Endothelial cell of umbilical vein (primary cell): ENCODE measurements around the gene CYTH1. TPM values are rescaled to one million over a fixed set of nuclear protein-coding genes. Genes with fewer than 3 reads are reported as not detected.

Source experiments
- BruUV-seq: library from RNA; stranded (reverse); fragments of 400-500 nt; replicated peaks from 2 replicates; lab custom pipeline; 2021; lab: Mats Ljungman, UMichigan
- CTCF ChIA-PET: fragments of 300-600, 350-600 bp; sonication (Branson Sonifier 250); formaldehyde crosslinking; loops from one replicate; lab custom pipeline; 2021; ENCODE audit warnings: antibody characterized with exemption, inconsistent platforms; lab: Charles Lee
- POLR2A ChIA-PET: fragments of 300-600, 350-600 bp; sonication (Branson Sonifier 250); formaldehyde crosslinking; loops from one replicate; lab custom pipeline; 2021; ENCODE audit warnings: antibody characterized with exemption, inconsistent platforms; lab: Charles Lee
- DNase-seq: peaks from one replicate; pipeline ENCODE4 v3.0.0-alpha.2; 2011; ENCODE audit warnings: low read depth, low spot score
- FAIRE-seq: peaks from 2 replicates; lab custom pipeline; 2011; peaks lifted over from hg19 to GRCh38; lab: Jason Lieb, UNC
- H2AFZ ChIP-seq: 2 replicates; pipeline ENCODE4 v1.6.0; 2012; ENCODE audit warnings: low read depth, low read length, control low read depth, inconsistent platforms
- H3K27ac ChIP-seq: 2 replicates; pipeline ENCODE4 v1.5.1; 2011; ENCODE audit warnings: low read depth, mild to moderate bottlenecking, control low read depth, low read length, moderate library complexity; ENCODE audit not compliant: insufficient read depth
- H3K27me3 ChIP-seq, 2 experiments: 2 replicates each; pipeline versions ENCODE4 v1.6.0 to v1.6.1; 2011; ENCODE audit warnings: low read length in 2 of 2, mixed read lengths in 1 of 2; ENCODE audit not compliant: control insufficient read depth in 2 of 2, insufficient read depth in 2 of 2
- H3K36me3 ChIP-seq, 2 experiments: 2 replicates in 1 of 2; 3 replicates in 1 of 2; pipeline ENCODE4 v1.5.1; 2011; ENCODE audit warnings: low read length in 2 of 2, mild to moderate bottlenecking in 1 of 2, moderate library complexity in 1 of 2; ENCODE audit not compliant: control insufficient read depth in 2 of 2, insufficient read depth in 2 of 2; ENCODE audit errors: extremely low read depth in 1 of 2
- H3K4me1 ChIP-seq: 3 replicates; pipeline ENCODE4 v1.5.1; 2011; ENCODE audit warnings: mild to moderate bottlenecking, low read length; ENCODE audit not compliant: control insufficient read depth, insufficient read depth; ENCODE audit errors: extremely low read depth
- H3K4me2 ChIP-seq: 2 replicates; pipeline ENCODE4 v1.6.1; 2011; ENCODE audit warnings: low read length, control low read depth, mixed read lengths; ENCODE audit not compliant: insufficient read depth
- H3K4me3 ChIP-seq, 3 experiments: fragments of 200-600 bp in 1 of 3; sonication (generic), shearing (Covaris generic) in 1 of 3; replicated peaks in 1 of 3; 2 replicates each; pipeline ENCODE4 v1.5.1; 2011 to 2016; ENCODE audit warnings: control low read depth in 3 of 3, low read length in 3 of 3, mild to moderate bottlenecking in 2 of 3, inconsistent platforms in 1 of 3, low read depth in 1 of 3, moderate library complexity in 1 of 3; ENCODE audit not compliant: insufficient read depth in 1 of 3
- H3K79me2 ChIP-seq: 2 replicates; pipeline ENCODE4 v1.6.0; 2012; ENCODE audit warnings: low read length, inconsistent platforms; ENCODE audit not compliant: control insufficient read depth, insufficient read depth
- H3K9ac ChIP-seq: replicated peaks from 2 replicates; pipeline ENCODE3; 2011; ENCODE audit warnings: low read length, control low read depth; ENCODE audit not compliant: insufficient read depth; ENCODE audit errors: extremely low read depth
- H3K9me1 ChIP-seq: replicated peaks from 3 replicates; pipeline ENCODE4 v1.6.0; 2011; ENCODE audit warnings: mild to moderate bottlenecking, low read length; ENCODE audit not compliant: control insufficient read depth, insufficient read depth; ENCODE audit errors: extremely low read depth
- H3K9me3 ChIP-seq: replicated peaks from 2 replicates; pipeline ENCODE4 v1.5.1; 2012; ENCODE audit warnings: low read length, inconsistent platforms; ENCODE audit not compliant: control insufficient read depth, insufficient read depth
- H4K20me1 ChIP-seq: replicated peaks from 2 replicates; pipeline ENCODE3; 2011; ENCODE audit warnings: mild to moderate bottlenecking, low read length; ENCODE audit not compliant: control insufficient read depth, insufficient read depth; ENCODE audit errors: extremely low read depth
- CTCF ChIP-seq, 2 donors: IDR thresholded peaks; 1 replicate in 1 of 2; 2 replicates in 1 of 2; pipeline ENCODE4 v1.5.1; 2011; ENCODE audit warnings: low read length in 2 of 2, mild to moderate bottlenecking in 2 of 2, moderate library complexity in 2 of 2, control low read depth in 1 of 2, inconsistent platforms in 1 of 2, low read depth in 1 of 2; ENCODE audit not compliant: insufficient read depth in 1 of 2; ENCODE audit errors: extremely low read depth in 1 of 2
- EZH2 ChIP-seq: IDR thresholded peaks from 2 replicates; pipeline ENCODE4 v1.6.1; 2012; ENCODE audit warnings: borderline replicate concordance, low read depth, mild to moderate bottlenecking, moderate library complexity, low read length, inconsistent platforms; ENCODE audit not compliant: severe bottlenecking
- FOS ChIP-seq: IDR thresholded peaks from 2 replicates; pipeline ENCODE4 v1.6.1; 2011; ENCODE audit warnings: mild to moderate bottlenecking, low read length, moderate library complexity, borderline replicate concordance; ENCODE audit not compliant: insufficient read depth
- GATA2 ChIP-seq: IDR thresholded peaks from 2 replicates; pipeline ENCODE4 v1.7.0; 2011; ENCODE audit warnings: low read depth, mild to moderate bottlenecking, moderate library complexity, mixed read lengths, low read length; ENCODE audit not compliant: insufficient read length, insufficient read depth
- JUN ChIP-seq: IDR thresholded peaks from 2 replicates; pipeline ENCODE4 v1.6.1; 2011; ENCODE audit warnings: borderline replicate concordance, low read depth; ENCODE audit not compliant: insufficient read length, insufficient read depth
- MYC ChIP-seq: IDR thresholded peaks from one replicate; pipeline ENCODE4 v1.6.1; 2011; ENCODE audit warnings: mild to moderate bottlenecking, low read depth, low read length
- POLR2A ChIP-seq: IDR thresholded peaks from 2 replicates; pipeline ENCODE4 v1.6.1; 2012; ENCODE audit warnings: low read depth, mild to moderate bottlenecking, control low read depth, low read length
- POLR2AphosphoS5 ChIP-seq: IDR thresholded peaks from 2 replicates; pipeline ENCODE4 v1.6.1; 2012; ENCODE audit warnings: low read depth, mild to moderate bottlenecking, control low read depth, low read length, moderate library complexity; ENCODE audit not compliant: insufficient read depth
- dilution Hi-C: fragments of 300-500 bp; cut with MboI; formaldehyde crosslinking; loops from one replicate; pipeline ENCODE4 v1.15.0; 2019; ENCODE audit warnings: low sequenced_read_pairs; ENCODE audit not compliant: extremely low pct_ligation_motif_present
- intact Hi-C: fragments of 100-400 bp; cut with micrococcal nuclease; formaldehyde crosslinking; loops from one replicate; pipeline ENCODE4 v1.10.0; 2022
- polyA plus RNA-seq, 4 experiments: library from polyadenylated mRNA; depleted of rRNA in 3 of 4; stranded (reverse) in 3 of 4; unstranded in 1 of 4; fragments of >200 nt; gene quantifications; 2 replicates each; pipeline versions ENCODE4 v1.2.1 to v1.2.3, GENCODE V29; 2011 to 2012; ENCODE audit warnings: missing spikeins in 1 of 4
- total RNA-seq: library from RNA; stranded (reverse); gene quantifications from 2 replicates; pipeline ENCODE4 v1.2.3, GENCODE V29; 2021
- TF ChIP-seq, protein P1 (sequence below): IDR thresholded peaks from 2 replicates; pipeline ENCODE4 v1.6.1; 2011; ENCODE audit not compliant: insufficient read depth, insufficient read length

Gene CYTH1
- total and polyA plus RNA-seq, 2 donors (not counting 3 experiments of a cell fraction or from before 2014, with no cell fraction given): 35.9 to 49.9 TPM

- no peak for TF ChIP-seq POLR2AphosphoS5
- TF ChIP-seq EZH2: no peak
- no peak for TF ChIP-seq CTCF (IDR thresholded peaks at IDR 0.05; ENCODE audit: extremely low read depth in 1 of 2, insufficient read depth in 1 of 2, low read depth in 1 of 2, low read length in 2 of 2)
- TF ChIP-seq FOS: no peak
- TF ChIP-seq MYC: no peak
- no peak for TF ChIP-seq POLR2A
- Histone ChIP-seq H3K36me3 (no peaks in the 10 kb centered on the region), H3K9ac (no peak overlapping the region), H4K20me1 (no peaks in the 10 kb centered on the region), H3K4me2 (no peak overlapping the region), H3K9me3 (no peaks in the 10 kb centered on the region), H3K4me1 (peaks cover 9% of the 10 kb centered on the region), H2AFZ (no peak overlapping the region), H3K4me3 (no peak overlapping the region), H3K27me3 (no peaks in the 10 kb centered on the region), H3K79me2 (peaks cover 3% of the 10 kb centered on the region), H3K27ac (no peak overlapping the region), H3K9me1 (no peaks in the 10 kb centered on the region)
- dilution Hi-C loops: no loop called here
- BruUV-seq: no TSS peak
- intact Hi-C loops: no loop called here
- CTCF ChIA-PET: interaction anchor here (0.7 to 3.2 kb wide), 5 partner anchors 10 to 250 kb away, joined by 3 to 14 read pairs (median 3); no protein-coding TSS in a partner anchor
- no peak for FAIRE-seq
- DNase-seq: no peak
- POLR2A ChIA-PET: no interaction called here
Measured at GRCh38 chr17:78747488-78747887, 34.6 kb downstream of the CYTH1 start.

DNA sequence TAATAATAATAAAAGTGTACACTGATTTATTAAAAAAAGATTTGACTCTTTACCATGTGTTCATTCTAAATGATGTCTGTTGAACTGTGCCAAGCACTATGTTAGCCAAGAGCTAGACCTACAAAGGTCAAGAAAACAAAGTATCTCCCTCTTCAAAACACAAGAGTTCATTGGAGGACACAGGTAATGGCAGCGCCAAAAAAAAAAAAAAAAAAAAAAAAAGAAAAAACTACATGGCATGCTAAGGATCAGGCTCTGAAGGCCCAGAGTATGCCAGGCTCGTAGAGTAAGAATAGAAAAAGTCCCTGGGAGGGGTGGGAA, 35.2 kb downstream of the CYTH1 start:
- Histone ChIP-seq H3K4me1 (peaks cover 9% of the 10 kb centered on the region), H3K9me1 (no peaks in the 10 kb centered on the region), H3K9ac (no peak overlapping the region), H3K4me2 (no peak overlapping the region), H3K27me3 (no peaks in the 10 kb centered on the region), H3K79me2 (peaks cover 3% of the 10 kb centered on the region), H2AFZ (no peak overlapping the region), H3K36me3 (no peaks in the 10 kb centered on the region), H3K9me3 (no peaks in the 10 kb centered on the region), H4K20me1 (no peaks in the 10 kb centered on the region), H3K4me3 (no peak overlapping the region), H3K27ac (no peak overlapping the region)
- no TSS peak for BruUV-seq
- no peak for TF ChIP-seq GATA2
- no peak for TF ChIP-seq POLR2AphosphoS5
- TF ChIP-seq, protein P1, sequence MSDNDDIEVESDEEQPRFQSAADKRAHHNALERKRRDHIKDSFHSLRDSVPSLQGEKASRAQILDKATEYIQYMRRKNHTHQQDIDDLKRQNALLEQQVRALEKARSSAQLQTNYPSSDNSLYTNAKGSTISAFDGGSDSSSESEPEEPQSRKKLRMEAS: no peak
- TF ChIP-seq JUN: no peak
- no peak for TF ChIP-seq CTCF (IDR thresholded peaks at IDR 0.05; ENCODE audit: extremely low read depth in 1 of 2, insufficient read depth in 1 of 2, low read depth in 1 of 2, low read length in 2 of 2)
- no peak for TF ChIP-seq EZH2
- TF ChIP-seq POLR2A: no peak
- no peak for TF ChIP-seq FOS
- TF ChIP-seq MYC: no peak
- no peak for DNase-seq
- CTCF ChIA-PET: interaction anchor here (0.6 to 3.2 kb wide), 4 partner anchors 10 to 250 kb away, joined by 3 to 14 read pairs (median 4); no protein-coding TSS in a partner anchor
- dilution Hi-C loops: no loop called here
- no peak for FAIRE-seq
- POLR2A ChIA-PET: no interaction called here
- intact Hi-C loops: no loop called here
